HEK293 (cell line): ENCODE results near the gene LCN10.
A peak's percentile ranks its signal among the peaks of the same experiment; 100 is the strongest.

ENCODE experiments used
- FEZF1 ChIP-seq: fragments of 450-650 bp; formaldehyde crosslinking; IDR thresholded peaks from 2 replicates; pipeline ENCODE4 v1.5.1; 2016; ENCODE audit warnings: missing biosample characterization, missing genetic modification characterization
- KLF10 ChIP-seq: fragments of 450-650 bp; IDR thresholded peaks from 2 replicates; pipeline ENCODE4 v1.5.1; 2018; ENCODE audit warnings: missing biosample characterization, mild to moderate bottlenecking, missing genetic modification characterization
- ZBTB1 ChIP-seq: fragments of 450-650 bp; formaldehyde crosslinking; IDR thresholded peaks from 2 replicates; pipeline ENCODE4 v1.5.1; 2016; ENCODE audit warnings: missing biosample characterization, missing genetic modification characterization
- ZEB2 ChIP-seq: fragments of 450-650 bp; formaldehyde crosslinking; IDR thresholded peaks from 2 replicates; pipeline ENCODE4 v1.5.1; 2016; ENCODE audit warnings: missing biosample characterization, missing genetic modification characterization
- ZNF138 ChIP-seq: fragments of 450-650 bp; formaldehyde crosslinking; IDR thresholded peaks from 2 replicates; pipeline ENCODE4 v1.5.1; 2016; ENCODE audit warnings: missing biosample characterization, missing genetic modification characterization, borderline replicate concordance
- ZNF239 ChIP-seq: fragments of 450-650 bp; formaldehyde crosslinking; IDR thresholded peaks from 2 replicates; pipeline ENCODE4 v1.5.1; 2016; ENCODE audit warnings: missing biosample characterization, missing genetic modification characterization
- ZNF335 ChIP-seq: fragments of 450-650 bp; formaldehyde crosslinking; conservative IDR thresholded peaks from 2 replicates; pipeline ENCODE4 v1.5.1; 2016; ENCODE audit warnings: missing biosample characterization, missing genetic modification characterization
- ZNF394 ChIP-seq: fragments of 450-650 bp; formaldehyde crosslinking; IDR thresholded peaks from 2 replicates; pipeline ENCODE4 v1.5.1; 2016; ENCODE audit warnings: missing biosample characterization, missing genetic modification characterization, mild to moderate bottlenecking, moderate library complexity, borderline replicate concordance
- ZNF555 ChIP-seq: fragments of 450-650 bp; formaldehyde crosslinking; conservative IDR thresholded peaks from 2 replicates; pipeline ENCODE4 v1.5.1; 2017; ENCODE audit warnings: missing biosample characterization, mild to moderate bottlenecking, missing genetic modification characterization, inconsistent platforms
- TF ChIP-seq, protein P1 (sequence below): fragments of 450-650 bp; formaldehyde crosslinking; IDR thresholded peaks from 2 replicates; pipeline ENCODE4 v1.5.1; 2016; ENCODE audit warnings: missing biosample characterization, missing genetic modification characterization
- TF ChIP-seq, protein P2 (sequence below): fragments of 450-650 bp; formaldehyde crosslinking; optimal IDR thresholded peaks from 2 replicates; pipeline ENCODE3; 2016; ENCODE audit warnings: missing biosample characterization, mild to moderate bottlenecking, missing genetic modification characterization
- TF ChIP-seq, protein P3 (sequence below): fragments of 450-650 bp; formaldehyde crosslinking; IDR thresholded peaks from 2 replicates; pipeline ENCODE4 v1.5.1; 2016; ENCODE audit warnings: missing biosample characterization, missing genetic modification characterization
- TF ChIP-seq, protein P4 (sequence below): fragments of 450-650 bp; formaldehyde crosslinking; IDR thresholded peaks from 2 replicates; pipeline ENCODE4 v1.5.1; 2016; ENCODE audit warnings: missing biosample characterization, missing genetic modification characterization
- TF ChIP-seq, protein P5 (sequence below): fragments of 450-650 bp; formaldehyde crosslinking; IDR thresholded peaks from 2 replicates; pipeline ENCODE4 v1.5.1; 2016; ENCODE audit warnings: missing biosample characterization, missing genetic modification characterization, borderline replicate concordance

Gene LCN10

DNA sequence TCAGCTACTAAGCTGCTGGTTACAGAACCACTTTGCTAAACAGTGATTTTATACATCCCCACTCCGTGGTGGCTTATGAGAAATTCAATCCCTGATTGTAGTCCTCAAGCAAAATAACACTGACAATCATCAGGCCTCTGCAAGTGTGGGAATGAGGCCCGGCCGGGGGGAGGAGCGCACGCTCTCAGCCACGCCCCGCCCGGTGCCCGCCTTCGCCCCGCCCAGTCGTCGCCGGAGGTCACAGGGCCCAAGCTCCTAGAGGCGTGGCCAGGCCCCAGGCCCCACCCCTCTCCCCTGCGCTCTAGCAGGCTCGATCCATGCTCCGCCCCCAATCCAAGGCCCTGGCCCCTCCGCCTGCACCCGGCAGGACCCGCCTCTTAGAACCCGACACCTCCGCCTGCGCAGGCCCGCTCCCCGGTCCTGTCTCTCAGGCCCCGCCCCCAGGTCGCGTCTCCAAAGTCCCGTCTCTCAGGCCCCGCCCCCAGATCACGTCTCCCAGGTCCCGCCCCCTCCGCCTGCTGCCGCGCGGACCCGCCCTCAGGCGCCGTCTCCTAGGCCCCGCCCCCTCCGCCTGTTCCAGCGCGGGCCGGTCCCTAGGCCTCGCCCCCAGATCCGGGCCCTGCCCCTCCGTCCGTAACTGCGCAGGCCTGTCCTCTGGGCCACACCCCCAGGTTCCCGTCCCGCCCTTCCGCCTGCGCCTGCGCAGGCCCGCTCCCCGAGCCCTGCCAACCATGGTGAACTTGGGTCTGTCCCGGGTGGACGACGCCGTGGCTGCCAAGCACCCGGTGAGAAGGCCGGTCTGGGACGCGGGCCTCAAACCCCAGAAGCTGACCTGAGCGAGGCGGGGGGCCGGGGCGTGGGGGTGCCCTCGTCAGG lies 48.1 kb upstream of the LCN10 start, which contains the start of gene TMEM141 (continued):
- TF ChIP-seq, protein P1, sequence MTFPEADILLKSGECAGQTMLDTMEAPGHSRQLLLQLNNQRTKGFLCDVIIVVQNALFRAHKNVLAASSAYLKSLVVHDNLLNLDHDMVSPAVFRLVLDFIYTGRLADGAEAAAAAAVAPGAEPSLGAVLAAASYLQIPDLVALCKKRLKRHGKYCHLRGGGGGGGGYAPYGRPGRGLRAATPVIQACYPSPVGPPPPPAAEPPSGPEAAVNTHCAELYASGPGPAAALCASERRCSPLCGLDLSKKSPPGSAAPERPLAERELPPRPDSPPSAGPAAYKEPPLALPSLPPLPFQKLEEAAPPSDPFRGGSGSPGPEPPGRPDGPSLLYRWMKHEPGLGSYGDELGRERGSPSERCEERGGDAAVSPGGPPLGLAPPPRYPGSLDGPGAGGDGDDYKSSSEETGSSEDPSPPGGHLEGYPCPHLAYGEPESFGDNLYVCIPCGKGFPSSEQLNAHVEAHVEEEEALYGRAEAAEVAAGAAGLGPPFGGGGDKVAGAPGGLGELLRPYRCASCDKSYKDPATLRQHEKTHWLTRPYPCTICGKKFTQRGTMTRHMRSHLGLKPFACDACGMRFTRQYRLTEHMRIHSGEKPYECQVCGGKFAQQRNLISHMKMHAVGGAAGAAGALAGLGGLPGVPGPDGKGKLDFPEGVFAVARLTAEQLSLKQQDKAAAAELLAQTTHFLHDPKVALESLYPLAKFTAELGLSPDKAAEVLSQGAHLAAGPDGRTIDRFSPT (tag by site-specific recombination), result no peak
- no peak for TF ChIP-seq ZNF138 (tag by site-specific recombination)
- TF ChIP-seq ZNF239 (tag by site-specific recombination), result no peak
- no peak for TF ChIP-seq ZBTB1
- TF ChIP-seq ZNF335 (tag by site-specific recombination), result peak; percentile 50
- TF ChIP-seq ZNF555 (tag by site-specific recombination), result no peak
- peak; percentile 85; the same call in 1 of the 2 replicates for TF ChIP-seq KLF10
- TF ChIP-seq ZEB2 (tag by site-specific recombination), result peak; percentile 62
- TF ChIP-seq ZNF394 (tag by site-specific recombination), result no peak
- TF ChIP-seq, protein P2, sequence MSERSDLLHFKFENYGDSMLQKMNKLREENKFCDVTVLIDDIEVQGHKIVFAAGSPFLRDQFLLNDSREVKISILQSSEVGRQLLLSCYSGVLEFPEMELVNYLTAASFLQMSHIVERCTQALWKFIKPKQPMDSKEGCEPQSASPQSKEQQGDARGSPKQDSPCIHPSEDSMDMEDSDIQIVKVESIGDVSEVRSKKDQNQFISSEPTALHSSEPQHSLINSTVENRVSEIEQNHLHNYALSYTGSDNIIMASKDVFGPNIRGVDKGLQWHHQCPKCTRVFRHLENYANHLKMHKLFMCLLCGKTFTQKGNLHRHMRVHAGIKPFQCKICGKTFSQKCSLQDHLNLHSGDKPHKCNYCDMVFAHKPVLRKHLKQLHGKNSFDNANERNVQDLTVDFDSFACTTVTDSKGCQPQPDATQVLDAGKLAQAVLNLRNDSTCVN (tag by site-specific recombination), result peak; percentile 64
- TF ChIP-seq, protein P3, sequence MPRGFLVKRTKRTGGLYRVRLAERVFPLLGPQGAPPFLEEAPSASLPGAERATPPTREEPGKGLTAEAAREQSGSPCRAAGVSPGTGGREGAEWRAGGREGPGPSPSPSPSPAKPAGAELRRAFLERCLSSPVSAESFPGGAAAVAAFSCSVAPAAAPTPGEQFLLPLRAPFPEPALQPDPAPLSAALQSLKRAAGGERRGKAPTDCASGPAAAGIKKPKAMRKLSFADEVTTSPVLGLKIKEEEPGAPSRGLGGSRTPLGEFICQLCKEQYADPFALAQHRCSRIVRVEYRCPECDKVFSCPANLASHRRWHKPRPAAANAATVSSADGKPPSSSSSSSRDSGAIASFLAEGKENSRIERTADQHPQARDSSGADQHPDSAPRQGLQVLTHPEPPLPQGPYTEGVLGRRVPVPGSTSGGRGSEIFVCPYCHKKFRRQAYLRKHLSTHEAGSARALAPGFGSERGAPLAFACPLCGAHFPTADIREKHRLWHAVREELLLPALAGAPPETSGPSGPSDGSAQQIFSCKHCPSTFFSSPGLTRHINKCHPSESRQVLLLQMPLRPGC (tag by site-specific recombination), result peak; percentile 78; the same call in 1 of the 2 replicates
- TF ChIP-seq, protein P4, sequence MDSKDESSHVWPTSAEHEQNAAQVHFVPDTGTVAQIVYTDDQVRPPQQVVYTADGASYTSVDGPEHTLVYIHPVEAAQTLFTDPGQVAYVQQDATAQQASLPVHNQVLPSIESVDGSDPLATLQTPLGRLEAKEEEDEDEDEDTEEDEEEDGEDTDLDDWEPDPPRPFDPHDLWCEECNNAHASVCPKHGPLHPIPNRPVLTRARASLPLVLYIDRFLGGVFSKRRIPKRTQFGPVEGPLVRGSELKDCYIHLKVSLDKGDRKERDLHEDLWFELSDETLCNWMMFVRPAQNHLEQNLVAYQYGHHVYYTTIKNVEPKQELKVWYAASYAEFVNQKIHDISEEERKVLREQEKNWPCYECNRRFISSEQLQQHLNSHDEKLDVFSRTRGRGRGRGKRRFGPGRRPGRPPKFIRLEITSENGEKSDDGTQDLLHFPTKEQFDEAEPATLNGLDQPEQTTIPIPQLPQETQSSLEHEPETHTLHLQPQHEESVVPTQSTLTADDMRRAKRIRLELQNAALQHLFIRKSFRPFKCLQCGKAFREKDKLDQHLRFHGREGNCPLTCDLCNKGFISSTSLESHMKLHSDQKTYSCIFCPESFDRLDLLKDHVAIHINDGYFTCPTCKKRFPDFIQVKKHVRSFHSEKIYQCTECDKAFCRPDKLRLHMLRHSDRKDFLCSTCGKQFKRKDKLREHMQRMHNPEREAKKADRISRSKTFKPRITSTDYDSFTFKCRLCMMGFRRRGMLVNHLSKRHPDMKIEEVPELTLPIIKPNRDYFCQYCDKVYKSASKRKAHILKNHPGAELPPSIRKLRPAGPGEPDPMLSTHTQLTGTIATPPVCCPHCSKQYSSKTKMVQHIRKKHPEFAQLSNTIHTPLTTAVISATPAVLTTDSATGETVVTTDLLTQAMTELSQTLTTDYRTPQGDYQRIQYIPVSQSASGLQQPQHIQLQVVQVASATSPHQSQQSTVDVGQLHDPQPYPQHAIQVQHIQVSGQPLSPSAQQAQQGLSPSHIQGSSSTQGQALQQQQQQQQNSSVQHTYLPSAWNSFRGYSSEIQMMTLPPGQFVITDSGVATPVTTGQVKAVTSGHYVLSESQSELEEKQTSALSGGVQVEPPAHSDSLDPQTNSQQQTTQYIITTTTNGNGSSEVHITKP (tag by site-specific recombination), result peak; percentile 70
- TF ChIP-seq, protein P5, sequence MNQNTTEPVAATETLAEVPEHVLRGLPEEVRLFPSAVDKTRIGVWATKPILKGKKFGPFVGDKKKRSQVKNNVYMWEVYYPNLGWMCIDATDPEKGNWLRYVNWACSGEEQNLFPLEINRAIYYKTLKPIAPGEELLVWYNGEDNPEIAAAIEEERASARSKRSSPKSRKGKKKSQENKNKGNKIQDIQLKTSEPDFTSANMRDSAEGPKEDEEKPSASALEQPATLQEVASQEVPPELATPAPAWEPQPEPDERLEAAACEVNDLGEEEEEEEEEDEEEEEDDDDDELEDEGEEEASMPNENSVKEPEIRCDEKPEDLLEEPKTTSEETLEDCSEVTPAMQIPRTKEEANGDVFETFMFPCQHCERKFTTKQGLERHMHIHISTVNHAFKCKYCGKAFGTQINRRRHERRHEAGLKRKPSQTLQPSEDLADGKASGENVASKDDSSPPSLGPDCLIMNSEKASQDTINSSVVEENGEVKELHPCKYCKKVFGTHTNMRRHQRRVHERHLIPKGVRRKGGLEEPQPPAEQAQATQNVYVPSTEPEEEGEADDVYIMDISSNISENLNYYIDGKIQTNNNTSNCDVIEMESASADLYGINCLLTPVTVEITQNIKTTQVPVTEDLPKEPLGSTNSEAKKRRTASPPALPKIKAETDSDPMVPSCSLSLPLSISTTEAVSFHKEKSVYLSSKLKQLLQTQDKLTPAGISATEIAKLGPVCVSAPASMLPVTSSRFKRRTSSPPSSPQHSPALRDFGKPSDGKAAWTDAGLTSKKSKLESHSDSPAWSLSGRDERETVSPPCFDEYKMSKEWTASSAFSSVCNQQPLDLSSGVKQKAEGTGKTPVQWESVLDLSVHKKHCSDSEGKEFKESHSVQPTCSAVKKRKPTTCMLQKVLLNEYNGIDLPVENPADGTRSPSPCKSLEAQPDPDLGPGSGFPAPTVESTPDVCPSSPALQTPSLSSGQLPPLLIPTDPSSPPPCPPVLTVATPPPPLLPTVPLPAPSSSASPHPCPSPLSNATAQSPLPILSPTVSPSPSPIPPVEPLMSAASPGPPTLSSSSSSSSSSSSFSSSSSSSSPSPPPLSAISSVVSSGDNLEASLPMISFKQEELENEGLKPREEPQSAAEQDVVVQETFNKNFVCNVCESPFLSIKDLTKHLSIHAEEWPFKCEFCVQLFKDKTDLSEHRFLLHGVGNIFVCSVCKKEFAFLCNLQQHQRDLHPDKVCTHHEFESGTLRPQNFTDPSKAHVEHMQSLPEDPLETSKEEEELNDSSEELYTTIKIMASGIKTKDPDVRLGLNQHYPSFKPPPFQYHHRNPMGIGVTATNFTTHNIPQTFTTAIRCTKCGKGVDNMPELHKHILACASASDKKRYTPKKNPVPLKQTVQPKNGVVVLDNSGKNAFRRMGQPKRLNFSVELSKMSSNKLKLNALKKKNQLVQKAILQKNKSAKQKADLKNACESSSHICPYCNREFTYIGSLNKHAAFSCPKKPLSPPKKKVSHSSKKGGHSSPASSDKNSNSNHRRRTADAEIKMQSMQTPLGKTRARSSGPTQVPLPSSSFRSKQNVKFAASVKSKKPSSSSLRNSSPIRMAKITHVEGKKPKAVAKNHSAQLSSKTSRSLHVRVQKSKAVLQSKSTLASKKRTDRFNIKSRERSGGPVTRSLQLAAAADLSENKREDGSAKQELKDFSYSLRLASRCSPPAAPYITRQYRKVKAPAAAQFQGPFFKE (tag by site-specific recombination), result no peak
- TF ChIP-seq FEZF1 (tag by site-specific recombination), result no peak
- TF ChIP-seq, all 188 proteins: peak for 32
